Endodermal cell (in vitro differentiated cells): ENCODE measurements around the gene KIZ. TPM values are rescaled to one million over a fixed set of nuclear protein-coding genes. Genes with fewer than 3 reads are reported as not detected.

Experiments used
- DNase-seq: peaks from one replicate; pipeline ENCODE4 v3.0.0-alpha.2; 2017
- H3K27ac ChIP-seq: 2 replicates; pipeline ENCODE4 v1.5.1; 2013; ENCODE audit warnings: mild to moderate bottlenecking, low read depth, low read length, moderate library complexity
- H3K27me3 ChIP-seq: 2 replicates; pipeline ENCODE4 v1.6.1; 2013; ENCODE audit warnings: mild to moderate bottlenecking, low read length, moderate library complexity; ENCODE audit not compliant: insufficient read depth, control insufficient read depth, poor library complexity, severe bottlenecking
- H3K36me3 ChIP-seq: 2 replicates; pipeline ENCODE4 v1.7.0; 2013; ENCODE audit warnings: mild to moderate bottlenecking, low read length, moderate library complexity; ENCODE audit not compliant: control insufficient read depth, insufficient read depth
- H3K4me1 ChIP-seq: one replicate; pipeline ENCODE4 v1.7.0; 2013; ENCODE audit warnings: low read length; ENCODE audit not compliant: control insufficient read depth, insufficient read depth
- H3K4me3 ChIP-seq: 2 replicates; pipeline ENCODE4 v1.5.1; 2013; ENCODE audit warnings: mild to moderate bottlenecking, low read length, moderate library complexity
- H3K9ac ChIP-seq: 2 replicates; pipeline ENCODE4 v1.6.1; 2013; ENCODE audit warnings: mild to moderate bottlenecking, low read length, moderate library complexity; ENCODE audit not compliant: poor library complexity, severe bottlenecking; ENCODE audit errors: extremely low read depth
- H3K9me3 ChIP-seq: 2 replicates; pipeline ENCODE4 v1.6.1; 2013; ENCODE audit warnings: mild to moderate bottlenecking, low read length, moderate library complexity; ENCODE audit not compliant: control insufficient read depth
- H3K27ac Mint-ChIP-seq: 2 replicates; pipeline ENCODE4 v1.8.0; 2020; ENCODE audit warnings: mixed read lengths
- H3K27me3 Mint-ChIP-seq: 2 replicates; pipeline ENCODE4 v1.8.0; 2021; ENCODE audit warnings: mild to moderate bottlenecking, mixed read lengths; ENCODE audit not compliant: insufficient read depth
- H3K36me3 Mint-ChIP-seq: 2 replicates; pipeline ENCODE4 v1.8.0; 2020; ENCODE audit warnings: low read depth, mixed read lengths
- H3K4me1 Mint-ChIP-seq: 2 replicates; pipeline ENCODE4 v1.8.0; 2020; ENCODE audit warnings: mixed read lengths
- H3K4me3 Mint-ChIP-seq: 2 replicates; pipeline ENCODE4 v1.8.0; 2020; ENCODE audit warnings: mild to moderate bottlenecking, moderate library complexity, mixed read lengths
- H3K9me3 Mint-ChIP-seq: 2 replicates; pipeline ENCODE4 v1.8.0; 2020; ENCODE audit warnings: mild to moderate bottlenecking, mixed read lengths
- WGBS, 2 experiments: methylation state at CpG; one replicate each; pipeline versions ENCODE4 v1.1.5 to v1.1.7; 2013; ENCODE audit warnings: missing lambda C conversion rate in 2 of 2, mixed read lengths in 1 of 2; ENCODE audit not compliant: insufficient coverage in 1 of 2, insufficient read length in 1 of 2; 5-methylcytosine and 5-hydroxymethylcytosine counted together
- total RNA-seq, 2 donors: library from RNA; stranded (reverse); fragmentation: NEBNext Ultra II Directional in 1 of 2; extraction: Animal tissue kit (Norgen Biotek cat#: 25700) in 1 of 2; gene quantifications; 2 replicates in 1 of 2; 3 replicates in 1 of 2; pipeline ENCODE4 v1.2.1, GENCODE V29; 2021
- TF ChIP-seq, protein P1 (sequence below): fragments of 200-600 bp; sonication (generic); conservative IDR thresholded peaks from 2 replicates; pipeline ENCODE4 v1.5.0; 2021; ENCODE audit warnings: antibody characterized with exemption, mild to moderate bottlenecking

KIZ gene
- total RNA-seq, 2 donors from 2014 or later: 50.3 to 50.8 TPM

DNA sequence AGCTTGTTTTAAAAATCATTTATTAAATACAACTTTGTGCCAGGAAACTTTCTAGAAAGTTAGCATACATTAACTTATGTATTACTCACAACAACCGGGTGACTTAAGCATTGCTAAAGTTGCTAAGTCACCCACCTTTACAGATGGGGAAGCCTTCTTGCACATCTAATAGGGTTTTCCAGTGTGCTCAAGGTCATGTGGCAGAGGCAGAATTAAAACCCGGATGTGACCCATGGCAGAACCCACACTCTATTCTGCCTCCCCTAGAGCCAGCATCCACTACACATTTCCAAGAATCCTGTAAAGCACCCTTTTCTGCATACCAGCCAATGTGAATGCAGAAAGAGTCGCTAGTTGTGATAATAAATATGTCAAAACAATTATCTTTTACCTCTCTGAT, 33.1 kb upstream of the KIZ start:
- Mint-ChIP-seq H3K27me3 (peaks cover 2% of the 10 kb centered on the region), H3K4me3 (no peak overlapping the region), H3K9me3 (no peaks in the 10 kb centered on the region), H3K27ac (no peak overlapping the region), H3K4me1 (peaks cover 31% of the 10 kb centered on the region), H3K36me3 (no peaks in the 10 kb centered on the region)
- H3K4me1 ChIP-seq: peaks cover 13% of the 10 kb centered on the region
- DNase-seq: no peak
- TF ChIP-seq, protein P1, sequence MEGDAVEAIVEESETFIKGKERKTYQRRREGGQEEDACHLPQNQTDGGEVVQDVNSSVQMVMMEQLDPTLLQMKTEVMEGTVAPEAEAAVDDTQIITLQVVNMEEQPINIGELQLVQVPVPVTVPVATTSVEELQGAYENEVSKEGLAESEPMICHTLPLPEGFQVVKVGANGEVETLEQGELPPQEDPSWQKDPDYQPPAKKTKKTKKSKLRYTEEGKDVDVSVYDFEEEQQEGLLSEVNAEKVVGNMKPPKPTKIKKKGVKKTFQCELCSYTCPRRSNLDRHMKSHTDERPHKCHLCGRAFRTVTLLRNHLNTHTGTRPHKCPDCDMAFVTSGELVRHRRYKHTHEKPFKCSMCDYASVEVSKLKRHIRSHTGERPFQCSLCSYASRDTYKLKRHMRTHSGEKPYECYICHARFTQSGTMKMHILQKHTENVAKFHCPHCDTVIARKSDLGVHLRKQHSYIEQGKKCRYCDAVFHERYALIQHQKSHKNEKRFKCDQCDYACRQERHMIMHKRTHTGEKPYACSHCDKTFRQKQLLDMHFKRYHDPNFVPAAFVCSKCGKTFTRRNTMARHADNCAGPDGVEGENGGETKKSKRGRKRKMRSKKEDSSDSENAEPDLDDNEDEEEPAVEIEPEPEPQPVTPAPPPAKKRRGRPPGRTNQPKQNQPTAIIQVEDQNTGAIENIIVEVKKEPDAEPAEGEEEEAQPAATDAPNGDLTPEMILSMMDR: no peak
- H3K27ac ChIP-seq: no peak overlapping the region
- no peaks in the 10 kb centered on the region for H3K9me3 ChIP-seq
- H3K4me3 ChIP-seq: no peak overlapping the region
- peaks cover 27% of the 10 kb centered on the region for H3K27me3 ChIP-seq
- WGBS, 2 experiments: 90 to 100% methylated on average over 1 to 2 of the region's 3 CpGs
- no peaks in the 10 kb centered on the region for H3K36me3 ChIP-seq
- no peak overlapping the region for H3K9ac ChIP-seq

DNA sequence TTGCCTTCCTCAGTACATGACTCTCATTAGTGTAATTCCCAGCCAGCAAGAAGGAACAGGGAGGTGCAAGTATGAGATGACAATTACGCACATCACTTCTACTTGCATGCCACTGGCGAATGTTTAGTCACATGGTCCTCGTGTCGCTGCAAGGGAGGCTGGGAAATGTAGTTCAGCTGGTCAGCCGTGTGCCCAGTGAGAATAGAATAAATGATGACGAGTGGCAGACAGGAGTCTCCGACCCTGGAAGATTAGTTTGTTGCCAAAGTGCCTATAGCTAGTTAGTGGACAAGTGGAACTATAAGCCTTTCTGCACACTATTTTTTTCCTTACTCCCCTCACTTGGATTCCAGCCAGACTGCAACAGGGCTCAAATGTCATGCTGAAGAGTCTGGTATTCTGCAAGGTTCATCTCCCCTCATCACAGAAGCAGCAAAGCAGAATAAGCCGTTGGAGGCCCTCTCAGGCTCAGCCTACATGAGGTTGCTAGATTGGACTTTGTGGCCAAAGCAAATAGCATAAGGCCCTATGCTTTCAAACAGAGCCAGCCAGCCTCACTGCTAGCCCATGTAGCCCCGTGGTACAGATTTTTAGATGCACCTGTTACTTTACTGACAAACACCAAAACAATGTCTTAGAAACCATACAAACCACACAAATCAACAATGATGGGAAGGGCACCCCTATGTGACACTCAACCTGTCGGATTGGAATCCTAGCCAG, 29.4 kb upstream of the KIZ start:
- Mint-ChIP-seq H3K36me3 (no peaks in the 10 kb centered on the region), H3K4me1 (peaks cover 26% of the 10 kb centered on the region), H3K27ac (no peak overlapping the region), H3K27me3 (peaks cover 20% of the 10 kb centered on the region), H3K4me3 (no peak overlapping the region), H3K9me3 (no peaks in the 10 kb centered on the region)
- Histone ChIP-seq H3K27me3 (peaks cover 64% of the 10 kb centered on the region), H3K9me3 (no peaks in the 10 kb centered on the region), H3K9ac (no peak overlapping the region), H3K4me3 (no peak overlapping the region), H3K36me3 (no peaks in the 10 kb centered on the region), H3K27ac (no peak overlapping the region), H3K4me1 (no peaks in the 10 kb centered on the region)
- peak; percentile 80 for DNase-seq
- TF ChIP-seq, protein P1: no peak
- 67 to 70% methylated on average over 9 to 10 of the region's 10 CpGs for WGBS, 2 experiments

DNA sequence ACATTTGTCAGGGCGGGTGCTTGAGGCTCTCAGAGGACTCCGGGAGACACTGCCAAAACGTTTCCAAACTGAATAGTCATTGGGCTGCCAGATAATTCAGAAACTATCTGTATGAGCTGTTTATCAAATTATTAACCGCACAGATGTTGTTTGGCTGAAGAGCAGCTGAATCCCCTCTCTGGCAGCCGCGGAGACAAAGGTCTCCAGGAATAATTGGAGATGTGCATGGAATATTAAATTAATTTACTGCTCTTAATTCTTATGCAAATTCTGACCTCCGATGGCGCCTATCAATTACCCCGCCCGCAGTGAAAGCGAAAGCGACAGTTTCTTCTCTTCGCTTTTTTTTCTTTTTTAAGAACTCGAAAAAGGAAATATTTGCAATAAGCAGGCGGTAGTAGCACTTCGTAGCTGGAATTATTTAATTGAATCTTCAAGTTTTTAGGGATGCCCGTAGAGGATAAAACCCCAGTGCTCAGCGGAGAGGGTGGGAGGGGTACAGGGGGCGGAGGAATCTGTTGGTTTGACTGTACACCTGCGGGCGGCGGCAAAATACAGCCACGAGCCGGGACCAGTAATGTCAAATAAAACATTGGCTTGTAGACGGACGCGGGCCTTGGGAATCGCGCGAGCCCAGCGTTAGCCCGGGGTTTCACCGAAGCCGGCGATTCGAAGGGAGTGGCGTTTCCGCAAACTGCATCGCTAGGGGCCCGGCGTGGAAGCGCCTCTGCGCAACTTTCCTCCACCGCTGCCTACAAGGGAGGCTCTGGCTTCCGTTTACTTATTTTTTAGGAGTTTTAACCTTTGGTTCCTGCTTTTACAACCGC, 25.9 kb upstream of the KIZ start:
- TF ChIP-seq, protein P1: no peak
- peak overlapping the region; percentile 27 for H3K9ac ChIP-seq
- peak overlapping the region; percentile 93 for H3K27ac Mint-ChIP-seq
- H3K4me3 Mint-ChIP-seq: peak overlapping the region; percentile 80
- H3K4me1 Mint-ChIP-seq: peaks cover 45% of the 10 kb centered on the region
- peak; percentile 76 for DNase-seq
- H3K27me3 Mint-ChIP-seq: peaks cover 43% of the 10 kb centered on the region
- peaks cover 86% of the 10 kb centered on the region for H3K27me3 ChIP-seq
- no peaks in the 10 kb centered on the region for H3K9me3 Mint-ChIP-seq
- peak overlapping the region; percentile 79 for H3K4me3 ChIP-seq
- no peaks in the 10 kb centered on the region for H3K36me3 Mint-ChIP-seq
- H3K4me1 ChIP-seq: no peaks in the 10 kb centered on the region
- H3K27ac ChIP-seq: peak overlapping the region; percentile 63
- no peaks in the 10 kb centered on the region for H3K36me3 ChIP-seq
- WGBS, 2 experiments: 3 to 5% methylated on average over 29 to 46 of the region's 46 CpGs
- H3K9me3 ChIP-seq: no peaks in the 10 kb centered on the region
